Measurements from ENCODE around the gene SLC5A5. TPM values are rescaled to one million over a fixed set of nuclear protein-coding genes. Genes with fewer than 3 reads are reported as not detected.
"Not testable (repeated sequence)": the region's sequence is repeated elsewhere in the genome, so short reads cannot be mapped to it uniquely, and the experiment has no call there.

SLC5A5 gene
- total RNA-seq, 2 donors from 2014 or later = 0.65 to 1.4 TPM

DNA sequence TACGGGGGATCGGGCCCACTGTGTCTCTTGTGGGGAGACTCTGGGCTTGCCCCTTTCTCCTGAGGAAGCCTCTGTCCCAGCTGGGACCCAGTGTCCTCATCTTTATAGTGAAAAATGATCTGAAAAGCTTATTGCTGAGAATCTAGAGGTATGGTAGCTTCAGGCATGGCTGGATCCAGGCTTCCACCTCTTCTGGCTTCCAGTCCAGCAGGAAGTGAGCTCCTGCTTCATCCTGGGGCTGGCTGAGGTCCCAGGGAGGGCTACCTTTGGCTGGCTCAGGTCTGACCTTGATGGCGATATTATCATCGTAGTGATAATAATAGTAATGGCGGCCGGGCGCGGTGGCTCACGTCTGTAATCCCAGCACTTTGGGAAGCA is 3.0 kb downstream of the SLC5A5 start:
- Mint-ChIP-seq H3K27me3 (no peaks in the 10 kb centered on the region), H3K36me3 (ENCODE audit: low read depth) (peaks cover 5% of the 10 kb centered on the region), H3K27ac (no peak overlapping the region), H3K9me3 (no peaks in the 10 kb centered on the region), H3K4me1 (no peaks in the 10 kb centered on the region), H3K4me3 (peak overlapping the region; percentile 79)
- ATAC-seq (replicated peaks) = no peak

DNA sequence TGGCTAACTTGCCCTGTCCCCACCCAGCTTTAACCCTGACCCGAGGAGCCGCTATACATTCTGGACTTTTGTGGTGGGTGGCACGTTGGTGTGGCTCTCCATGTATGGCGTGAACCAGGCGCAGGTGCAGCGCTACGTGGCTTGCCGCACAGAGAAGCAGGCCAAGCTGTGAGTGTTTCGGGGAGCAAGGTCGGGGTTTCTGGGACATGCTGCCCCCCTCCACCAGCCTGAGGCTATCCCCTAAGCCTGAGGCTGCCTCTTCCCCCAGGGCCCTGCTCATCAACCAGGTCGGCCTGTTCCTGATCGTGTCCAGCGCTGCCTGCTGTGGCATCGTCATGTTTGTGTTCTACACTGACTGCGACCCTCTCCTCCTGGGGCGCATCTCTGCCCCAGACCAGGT is 6.0 kb downstream of the SLC5A5 start:
- no peak overlapping the region for H3K4me3 Mint-ChIP-seq
- no peaks in the 10 kb centered on the region for H3K9me3 Mint-ChIP-seq
- H3K36me3 Mint-ChIP-seq (ENCODE audit: low read depth) = no peaks in the 10 kb centered on the region
- no peaks in the 10 kb centered on the region for H3K27me3 Mint-ChIP-seq
- H3K4me1 Mint-ChIP-seq = no peaks in the 10 kb centered on the region
- H3K27ac Mint-ChIP-seq = no peak overlapping the region
- ATAC-seq (replicated peaks) = no peak

DNA sequence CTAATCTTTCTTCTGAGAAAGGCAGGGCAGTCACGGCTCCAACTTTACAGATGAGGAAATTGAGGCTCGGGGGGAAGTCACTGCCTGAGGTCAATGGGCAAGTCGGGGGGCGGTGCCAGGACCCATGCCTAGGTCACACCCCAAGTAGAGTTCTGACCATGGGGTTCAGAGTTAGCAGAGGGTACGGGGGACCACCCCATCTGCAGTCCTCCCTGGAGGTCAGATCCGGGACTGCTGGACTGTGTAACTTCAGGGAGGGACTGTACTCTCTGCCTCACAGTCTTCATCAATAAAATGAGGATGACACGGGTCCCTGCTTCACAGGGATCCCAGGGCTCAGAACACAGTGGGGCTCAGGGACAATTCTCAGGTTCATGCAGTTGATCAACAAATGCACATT is 7.7 kb downstream of the SLC5A5 start:
- no peaks in the 10 kb centered on the region for H3K36me3 Mint-ChIP-seq (ENCODE audit: low read depth)
- H3K27ac Mint-ChIP-seq = no peak overlapping the region
- no peak for ATAC-seq (replicated peaks)
- H3K4me3 Mint-ChIP-seq = no peak overlapping the region
- no peaks in the 10 kb centered on the region for H3K27me3 Mint-ChIP-seq
- H3K9me3 Mint-ChIP-seq = no peaks in the 10 kb centered on the region
- no peaks in the 10 kb centered on the region for H3K4me1 Mint-ChIP-seq

DNA sequence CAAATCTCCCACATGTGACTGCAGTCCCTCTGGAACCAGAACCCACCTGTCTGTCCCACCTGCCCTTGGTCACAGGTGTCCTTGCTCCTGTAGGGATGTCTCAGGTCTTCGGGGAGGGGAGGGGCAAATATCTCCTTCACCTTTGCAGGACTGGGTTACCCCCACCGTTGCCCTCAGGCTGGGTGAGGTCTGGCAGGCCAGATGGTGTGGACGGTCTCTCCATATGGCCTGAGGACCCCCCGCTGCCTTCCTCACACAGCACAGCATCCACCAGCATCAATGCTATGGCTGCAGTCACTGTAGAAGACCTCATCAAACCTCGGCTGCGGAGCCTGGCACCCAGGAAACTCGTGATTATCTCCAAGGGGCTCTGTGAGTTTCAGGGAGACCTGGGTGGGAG is 10.0 kb downstream of the SLC5A5 start:
- Mint-ChIP-seq H3K4me1 (no peaks in the 10 kb centered on the region), H3K9me3 (no peaks in the 10 kb centered on the region), H3K27me3 (no peaks in the 10 kb centered on the region), H3K4me3 (no peak overlapping the region), H3K36me3 (ENCODE audit: low read depth) (no peaks in the 10 kb centered on the region), H3K27ac (no peak overlapping the region)
- no peak for ATAC-seq (replicated peaks)

DNA sequence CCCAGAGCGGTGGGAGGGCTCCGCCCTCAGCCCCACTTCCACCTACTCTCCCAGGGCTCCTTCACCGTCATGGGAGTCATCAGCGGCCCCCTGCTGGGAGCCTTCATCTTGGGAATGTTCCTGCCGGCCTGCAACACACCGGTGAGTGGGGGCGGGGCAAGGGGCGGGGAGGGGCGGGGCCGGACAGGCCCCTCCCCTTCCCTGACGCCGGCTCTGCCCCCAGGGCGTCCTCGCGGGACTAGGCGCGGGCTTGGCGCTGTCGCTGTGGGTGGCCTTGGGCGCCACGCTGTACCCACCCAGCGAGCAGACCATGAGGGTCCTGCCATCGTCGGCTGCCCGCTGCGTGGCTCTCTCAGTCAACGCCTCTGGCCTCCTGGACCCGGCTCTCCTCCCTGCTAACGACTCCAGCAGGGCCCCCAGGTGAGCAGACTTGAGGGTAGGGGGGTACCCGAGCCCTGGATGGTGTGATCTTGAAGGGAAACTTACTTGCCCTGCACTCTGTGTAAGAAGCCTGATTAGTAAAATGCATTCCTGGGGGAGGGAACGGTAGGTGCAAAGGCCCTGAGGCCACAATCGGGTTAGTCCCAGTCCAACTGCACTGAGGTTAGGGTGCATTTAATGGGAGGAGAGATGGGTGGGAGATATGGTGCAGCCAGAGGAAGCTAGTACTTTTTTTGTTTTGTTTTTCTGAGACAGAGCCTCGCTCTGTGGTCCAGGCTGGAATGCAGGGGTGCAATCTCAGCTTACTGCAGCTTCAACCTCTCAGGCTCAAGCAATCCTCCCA is 12.1 kb downstream of the SLC5A5 start:
- H3K4me1 Mint-ChIP-seq = no peaks in the 10 kb centered on the region
- H3K4me3 Mint-ChIP-seq = no peak overlapping the region
- no peaks in the 10 kb centered on the region for H3K36me3 Mint-ChIP-seq (ENCODE audit: low read depth)
- H3K27me3 Mint-ChIP-seq = no peaks in the 10 kb centered on the region
- H3K9me3 Mint-ChIP-seq = no peaks in the 10 kb centered on the region
- H3K27ac Mint-ChIP-seq = no peak overlapping the region
- no peak for ATAC-seq (replicated peaks)

DNA sequence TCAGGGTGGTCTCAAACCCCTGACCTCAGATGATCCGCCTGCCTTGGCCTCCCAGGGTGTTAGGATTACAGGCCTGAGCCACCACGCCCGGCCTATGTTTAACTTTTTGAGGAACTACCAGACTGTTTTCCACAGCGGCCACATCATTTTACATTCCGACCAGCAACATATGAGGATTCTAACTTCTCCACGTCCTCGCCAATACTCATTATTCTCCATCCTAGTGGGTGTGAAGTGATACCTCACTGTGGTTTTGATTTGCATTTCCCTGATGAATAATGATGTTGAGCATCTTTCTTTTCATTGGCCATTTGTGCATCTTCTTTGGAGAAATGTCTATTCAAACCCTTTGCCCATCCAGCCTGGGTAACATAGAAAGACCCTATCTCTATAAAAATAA is 14.8 kb downstream of the SLC5A5 start:
- H3K9me3 Mint-ChIP-seq = no peaks in the 10 kb centered on the region
- H3K4me3 Mint-ChIP-seq = no peak overlapping the region

DNA sequence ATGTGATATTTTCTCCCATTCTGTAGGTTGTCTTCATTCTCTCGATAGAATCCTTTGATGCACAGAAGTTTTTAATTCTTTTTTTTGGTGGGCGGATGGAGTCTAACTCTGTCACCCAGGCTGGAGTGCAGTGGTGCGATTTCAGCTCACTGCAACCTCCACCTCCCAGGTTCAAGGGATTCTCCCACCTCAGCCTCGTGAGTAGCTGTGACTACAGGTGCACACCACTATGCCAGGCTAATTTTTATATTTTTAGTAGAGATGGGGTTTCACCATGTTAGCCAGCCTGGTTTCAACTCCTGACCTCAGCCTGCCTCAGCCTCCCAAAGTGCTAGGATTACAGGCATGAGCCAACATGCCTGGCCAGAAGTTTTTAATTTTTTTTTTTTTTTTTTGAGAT is 15.5 kb downstream of the SLC5A5 start:
- not testable (repeated sequence) for H3K9me3 Mint-ChIP-seq; H3K4me1 Mint-ChIP-seq; ATAC-seq (replicated peaks); H3K36me3 Mint-ChIP-seq (ENCODE audit: low read depth); H3K4me3 Mint-ChIP-seq; H3K27me3 Mint-ChIP-seq; H3K27ac Mint-ChIP-seq

More for the DNA sequence above, 14.8 kb downstream of the SLC5A5 start:
- H3K4me1 Mint-ChIP-seq = no peaks in the 10 kb centered on the region
- no peaks in the 10 kb centered on the region for H3K27me3 Mint-ChIP-seq
- ATAC-seq (replicated peaks) = no peak
- no peak overlapping the region for H3K27ac Mint-ChIP-seq
- H3K36me3 Mint-ChIP-seq (ENCODE audit: low read depth) = no peaks in the 10 kb centered on the region

DNA sequence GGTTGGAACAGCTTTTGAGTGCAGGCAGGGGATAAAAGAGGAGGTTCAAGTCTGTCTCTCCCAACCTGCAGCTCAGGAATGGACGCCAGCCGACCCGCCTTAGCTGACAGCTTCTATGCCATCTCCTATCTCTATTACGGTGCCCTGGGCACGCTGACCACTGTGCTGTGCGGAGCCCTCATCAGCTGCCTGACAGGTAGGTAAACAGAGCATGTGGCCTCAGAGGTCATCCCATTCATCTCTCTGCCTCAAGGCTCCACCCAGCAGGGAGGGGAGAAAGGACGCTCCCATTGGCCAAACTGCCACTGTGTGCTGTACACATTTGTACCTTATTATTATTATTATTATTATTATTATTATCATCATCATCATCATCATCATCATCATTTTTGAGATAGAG is 16.5 kb downstream of the SLC5A5 start:
- no peak overlapping the region for H3K27ac Mint-ChIP-seq
- no peaks in the 10 kb centered on the region for H3K27me3 Mint-ChIP-seq
- H3K9me3 Mint-ChIP-seq = no peaks in the 10 kb centered on the region
- no peaks in the 10 kb centered on the region for H3K36me3 Mint-ChIP-seq (ENCODE audit: low read depth)
- no peak overlapping the region for H3K4me3 Mint-ChIP-seq
- ATAC-seq (replicated peaks) = no peak
- H3K4me1 Mint-ChIP-seq = no peaks in the 10 kb centered on the region

DNA sequence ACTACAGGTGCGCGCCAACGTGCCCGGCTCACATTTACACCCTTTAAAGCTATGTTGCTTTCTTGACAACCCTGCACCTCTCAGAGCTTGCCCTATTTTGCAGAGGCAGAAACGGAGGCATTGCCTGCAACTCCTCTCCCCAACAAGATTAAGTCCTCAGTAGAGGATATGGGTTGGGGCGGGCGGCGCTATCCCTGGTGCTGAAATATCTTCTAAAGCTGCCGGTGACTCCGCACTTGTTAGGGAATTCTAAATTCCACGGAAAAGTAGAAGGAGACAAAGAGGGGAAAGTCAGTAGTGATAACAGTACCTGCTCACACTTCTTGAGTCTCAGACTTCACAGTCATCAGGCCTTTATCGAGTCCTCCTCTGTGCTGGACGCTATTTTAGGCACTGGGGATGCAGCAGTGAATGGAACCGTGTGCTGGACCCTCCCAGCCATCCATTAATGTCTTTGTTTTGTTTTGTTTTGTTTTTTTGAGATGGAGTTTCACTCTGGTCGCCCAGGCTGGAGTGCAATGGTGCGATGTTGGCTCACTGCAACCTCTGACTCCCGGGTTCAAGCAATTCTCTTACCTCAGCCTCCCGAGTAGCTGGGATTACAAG is 18.0 kb downstream of the SLC5A5 start:
- no peak for ATAC-seq (replicated peaks)
- H3K27ac Mint-ChIP-seq = no peak overlapping the region
- H3K36me3 Mint-ChIP-seq (ENCODE audit: low read depth) = no peaks in the 10 kb centered on the region
- no peaks in the 10 kb centered on the region for H3K27me3 Mint-ChIP-seq
- no peaks in the 10 kb centered on the region for H3K9me3 Mint-ChIP-seq
- no peak overlapping the region for H3K4me3 Mint-ChIP-seq
- H3K4me1 Mint-ChIP-seq = no peaks in the 10 kb centered on the region

DNA sequence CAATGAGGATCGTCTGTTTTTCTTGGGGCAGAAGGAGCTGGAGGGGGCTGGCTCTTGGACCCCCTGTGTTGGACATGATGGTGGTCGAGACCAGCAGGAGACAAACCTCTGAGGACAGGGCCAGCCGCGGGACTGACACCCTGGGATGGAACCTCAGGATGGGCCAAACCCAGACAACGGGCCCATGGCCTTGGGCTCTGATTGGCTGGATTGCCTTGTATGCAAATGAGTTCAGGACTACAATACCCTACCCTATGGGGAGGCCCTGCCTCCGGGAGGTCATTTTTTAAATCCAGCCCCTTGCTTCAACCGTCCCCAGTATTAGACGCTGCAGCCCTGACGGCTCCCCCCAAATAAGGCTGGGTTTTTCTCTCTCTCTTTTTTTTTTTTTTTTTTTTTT is 22.0 kb downstream of the SLC5A5 start:
- ATAC-seq (replicated peaks) = no peak
- Mint-ChIP-seq H3K4me1 (no peaks in the 10 kb centered on the region), H3K27ac (no peak overlapping the region), H3K36me3 (ENCODE audit: low read depth) (no peaks in the 10 kb centered on the region), H3K4me3 (no peak overlapping the region), H3K9me3 (no peaks in the 10 kb centered on the region), H3K27me3 (peaks cover 4% of the 10 kb centered on the region)

DNA sequence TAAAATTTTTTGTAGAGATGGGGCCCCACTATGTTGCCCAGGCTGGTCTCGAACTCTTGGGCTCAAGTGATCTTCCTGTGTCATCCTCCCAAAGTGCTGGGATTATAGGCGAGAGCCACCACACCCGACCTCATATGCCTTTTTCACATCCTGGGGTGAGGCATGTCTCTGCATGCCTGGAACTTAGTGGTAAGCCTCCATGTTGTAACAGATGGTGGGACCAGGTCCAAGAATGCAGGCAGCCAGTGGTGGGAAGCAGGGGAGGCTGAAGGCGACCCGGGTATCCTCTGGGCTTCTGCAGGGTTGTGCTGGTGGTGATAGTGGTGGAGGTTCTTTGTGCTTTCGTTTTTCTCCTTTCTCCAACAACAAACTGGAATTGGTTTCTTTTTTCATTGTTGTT is 31.0 kb downstream of the SLC5A5 start:
- H3K4me1 Mint-ChIP-seq = no peaks in the 10 kb centered on the region
- H3K4me3 Mint-ChIP-seq = no peak overlapping the region
- peaks cover 17% of the 10 kb centered on the region for H3K27me3 Mint-ChIP-seq
- no peak for ATAC-seq (replicated peaks)
- H3K36me3 Mint-ChIP-seq (ENCODE audit: low read depth) = no peaks in the 10 kb centered on the region
- no peak overlapping the region for H3K27ac Mint-ChIP-seq
- H3K9me3 Mint-ChIP-seq = no peaks in the 10 kb centered on the region

DNA sequence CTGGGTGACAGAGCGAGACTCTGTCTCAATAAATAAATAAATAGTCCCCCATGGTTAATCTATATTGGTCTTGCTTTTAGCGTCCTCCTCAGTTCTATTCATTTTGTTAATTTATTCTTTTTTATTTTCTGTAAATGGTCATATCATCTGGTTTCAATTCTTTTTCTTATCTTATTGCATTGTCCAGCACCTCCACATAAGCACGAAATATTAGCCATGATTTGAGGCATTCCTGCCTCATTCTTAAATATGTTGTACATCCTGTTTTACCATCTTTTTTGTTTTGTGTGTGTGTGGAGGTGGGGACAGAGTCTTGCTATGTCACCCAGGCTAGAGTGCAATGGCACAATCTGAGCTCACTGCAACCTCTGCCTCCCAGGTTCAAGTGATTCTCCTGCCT is 36.5 kb downstream of the SLC5A5 start:
- Mint-ChIP-seq H3K4me1 (no peaks in the 10 kb centered on the region), H3K36me3 (ENCODE audit: low read depth) (no peaks in the 10 kb centered on the region), H3K27ac (no peak overlapping the region), H3K4me3 (no peak overlapping the region), H3K9me3 (peaks cover 4% of the 10 kb centered on the region), H3K27me3 (no peaks in the 10 kb centered on the region)
- ATAC-seq (replicated peaks) = no peak

DNA sequence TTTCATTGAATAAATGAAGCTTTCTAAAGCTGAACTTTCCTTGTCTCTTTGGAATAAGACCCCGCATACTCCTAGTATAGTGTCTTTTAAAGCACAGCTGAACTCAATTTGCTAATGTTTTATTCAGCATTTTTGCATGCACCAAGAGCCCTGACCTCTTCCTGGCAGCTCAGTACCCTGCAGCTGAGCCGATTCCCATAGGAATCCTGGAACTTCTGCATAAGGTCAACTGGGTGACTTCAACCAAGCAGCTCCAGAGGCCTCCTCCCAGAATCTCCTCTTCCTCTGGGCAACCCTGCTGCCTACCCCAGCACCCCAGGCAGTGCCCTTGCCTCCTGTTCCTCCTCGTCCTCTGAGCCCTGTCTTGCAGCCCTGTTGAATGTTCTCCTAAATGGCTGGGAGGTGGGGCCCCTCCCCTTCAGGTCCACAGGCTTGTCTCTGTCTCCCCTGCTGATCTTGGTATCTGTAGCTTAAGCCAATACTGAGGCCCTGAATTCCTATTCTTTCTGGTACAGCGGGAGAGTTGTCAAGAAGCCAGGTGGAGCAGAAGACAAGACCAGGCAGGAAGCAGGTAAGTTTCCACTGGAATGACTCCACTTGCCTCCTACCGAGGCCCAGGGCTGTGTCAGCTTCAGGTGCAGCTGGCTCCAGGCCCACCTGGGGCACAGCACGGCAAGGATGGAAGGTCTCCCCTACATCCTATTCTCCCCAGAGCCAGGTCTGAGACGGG is 37.4 kb downstream of the SLC5A5 start:
- no peak overlapping the region for H3K4me3 Mint-ChIP-seq
- ATAC-seq (replicated peaks) = no peak
- no peaks in the 10 kb centered on the region for H3K27me3 Mint-ChIP-seq
- peaks cover 4% of the 10 kb centered on the region for H3K9me3 Mint-ChIP-seq
- no peaks in the 10 kb centered on the region for H3K36me3 Mint-ChIP-seq (ENCODE audit: low read depth)
- H3K4me1 Mint-ChIP-seq = no peaks in the 10 kb centered on the region
- no peak overlapping the region for H3K27ac Mint-ChIP-seq

DNA sequence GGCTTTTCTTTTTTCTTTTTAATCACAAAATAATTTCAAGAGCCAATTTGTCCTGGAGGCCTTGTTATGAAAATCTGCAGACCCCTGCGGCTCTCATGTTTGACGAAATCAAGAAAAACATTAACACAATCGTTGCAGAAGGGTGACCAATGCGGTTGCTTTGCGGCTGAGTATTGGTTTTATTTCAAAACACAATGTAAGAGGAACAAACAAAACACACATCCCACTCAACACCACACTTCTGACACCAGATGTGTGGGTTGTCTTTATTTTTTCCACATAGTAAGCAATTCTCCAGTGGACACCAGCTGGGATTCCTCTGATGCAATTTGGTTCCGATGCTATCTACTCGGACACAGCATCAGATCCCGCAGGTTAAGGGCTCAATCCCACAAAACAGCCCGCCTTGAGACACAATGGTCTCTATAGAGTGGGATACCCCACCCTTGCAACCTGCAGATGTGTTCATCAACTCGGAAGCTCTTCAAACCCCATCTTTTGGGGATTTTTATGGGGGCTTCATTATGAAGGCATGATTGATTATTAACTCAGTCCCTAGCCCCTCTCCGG is 39.1 kb downstream of the SLC5A5 start:
- Mint-ChIP-seq H3K36me3 (ENCODE audit: low read depth) (no peaks in the 10 kb centered on the region), H3K4me1 (no peaks in the 10 kb centered on the region), H3K27me3 (no peaks in the 10 kb centered on the region), H3K4me3 (no peak overlapping the region), H3K27ac (no peak overlapping the region), H3K9me3 (peaks cover 4% of the 10 kb centered on the region)
- no peak for ATAC-seq (replicated peaks)

Measured in activated T-helper 17 cell treated with anti-CD3 and anti-CD28 coated beads, Interleukin-2, amount 50 U/mL, for 72 hours (primary cell).